Kidney glomerular epithelial cell (primary cell): ENCODE measurements around the gene DNMBP.
"Not testable (repeated sequence)": the region's sequence is repeated elsewhere in the genome, so short reads cannot be mapped to it uniquely, and the experiment has no call there.

Experiments
- DNase-seq: peaks from one replicate; lab custom pipeline; 2025; lab: John Stamatoyannopoulos, UW

The DNMBP gene

GRCh38 chr10:99984211-99985034, 25.3 kb downstream of the DNMBP start:
- DNase-seq: no peak

GRCh38 chr10:99983280-99983988, 26.3 kb downstream of the DNMBP start:
- no peak for DNase-seq

- DNase-seq: no peak
These were observed 27.0 kb downstream of the DNMBP start for GRCh38 chr10:99982728-99983127.

DNA sequence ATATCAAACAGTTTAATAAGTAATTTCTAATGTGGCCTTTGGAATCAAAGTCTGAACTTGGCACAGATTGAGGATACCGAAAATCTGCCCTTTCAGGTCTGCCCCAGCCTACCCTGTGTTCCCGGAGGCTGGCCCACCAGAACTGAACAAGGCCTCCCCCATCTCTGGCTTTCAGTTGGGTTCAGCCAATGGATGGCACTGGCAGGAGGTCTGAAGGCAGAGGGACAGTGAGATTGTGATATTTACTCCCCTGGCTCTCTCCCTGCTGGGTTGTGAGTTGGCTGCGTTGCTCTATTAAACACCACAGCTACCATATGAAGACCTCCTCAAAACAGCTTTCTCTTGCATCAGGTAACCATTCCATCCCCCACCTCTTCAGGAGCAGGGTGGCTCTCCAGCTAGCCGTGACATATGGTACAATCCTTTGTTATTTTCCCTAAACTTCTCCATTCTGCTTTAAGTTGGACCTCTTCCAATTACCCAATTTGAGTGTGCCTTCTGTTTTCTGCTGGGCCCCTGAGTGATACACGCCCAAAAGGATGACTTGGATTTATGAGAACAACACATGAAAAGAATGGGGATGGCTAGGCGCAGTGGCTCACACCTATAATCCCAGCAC, 28.1 kb downstream of the DNMBP start:
- no peak for DNase-seq

DNA sequence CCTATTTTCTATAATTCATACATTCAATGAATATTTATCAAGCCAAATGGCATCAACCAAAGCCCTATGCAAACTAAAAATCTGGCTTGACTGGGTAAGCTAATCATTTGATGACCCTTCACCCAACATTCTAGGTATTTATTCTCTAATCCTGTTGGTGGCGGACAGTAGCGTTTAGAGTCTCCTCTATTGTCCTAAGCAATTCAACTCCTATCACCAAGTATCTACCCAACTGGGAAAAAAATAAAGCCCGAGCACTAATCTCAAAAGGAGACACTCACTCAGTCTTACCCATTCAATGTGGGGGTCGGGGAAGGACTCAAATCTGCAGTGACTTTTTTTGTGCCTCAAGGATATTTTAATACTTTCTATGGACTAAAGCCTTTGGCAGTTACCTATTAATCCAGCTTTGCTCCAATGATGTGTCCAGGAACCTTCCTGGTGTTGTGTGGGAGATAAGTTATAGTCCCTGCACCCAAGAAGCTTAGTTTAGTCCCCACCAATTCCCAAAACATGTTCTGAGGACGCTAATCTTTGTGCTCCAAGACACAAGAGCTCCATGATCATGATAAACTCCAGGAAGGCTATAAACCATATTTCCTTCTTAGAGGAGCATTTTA, 30.6 kb downstream of the DNMBP start:
- no peak for DNase-seq

GRCh38 chr10:99977916-99978315, 31.8 kb downstream of the DNMBP start:
- DNase-seq: no peak

GRCh38 chr10:99976886-99977665, 32.7 kb downstream of the DNMBP start:
- peak; percentile 89 for DNase-seq

DNA sequence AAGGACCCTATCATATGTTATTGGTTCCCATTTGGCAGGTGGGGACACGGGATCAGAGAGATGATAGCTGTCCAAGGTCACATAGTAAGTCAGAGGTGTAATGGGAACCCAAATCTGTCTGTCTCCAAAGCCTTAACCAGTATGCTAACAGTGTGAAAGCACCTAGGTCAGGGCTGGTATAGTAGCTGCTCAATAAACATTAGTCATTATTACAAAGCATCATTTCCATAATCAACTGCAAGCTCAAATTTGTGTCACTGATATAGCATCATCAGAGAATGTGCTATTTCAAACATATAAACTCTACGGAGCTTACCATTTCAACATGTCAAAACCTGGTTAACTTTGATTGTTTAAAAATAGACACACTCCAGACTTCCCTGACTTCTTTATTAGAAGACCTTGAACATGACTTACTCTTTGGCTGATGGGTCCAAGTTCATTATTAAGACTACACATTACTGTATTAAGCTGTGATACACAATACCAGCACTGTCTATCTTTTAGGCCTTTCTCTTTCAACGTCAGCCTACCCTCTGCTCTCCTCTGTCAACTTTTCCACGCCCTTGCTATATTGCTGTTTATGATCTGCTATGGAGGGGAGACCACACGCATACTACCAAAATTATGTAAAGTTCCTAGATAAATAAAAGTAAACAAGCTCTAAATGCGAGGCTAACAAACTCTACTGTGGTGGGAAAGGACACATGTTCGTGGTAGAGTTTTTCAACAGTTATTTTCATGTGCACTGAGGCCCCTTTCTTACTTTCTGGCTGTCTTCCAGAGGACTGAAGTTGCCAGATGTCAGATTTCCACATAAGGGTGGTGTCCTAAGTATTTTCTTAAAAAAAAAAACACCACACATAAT, 33.6 kb downstream of the DNMBP start:
- no peak for DNase-seq

- DNase-seq: no peak
These were observed 34.5 kb downstream of the DNMBP start for GRCh38 chr10:99975106-99975829.

DNA sequence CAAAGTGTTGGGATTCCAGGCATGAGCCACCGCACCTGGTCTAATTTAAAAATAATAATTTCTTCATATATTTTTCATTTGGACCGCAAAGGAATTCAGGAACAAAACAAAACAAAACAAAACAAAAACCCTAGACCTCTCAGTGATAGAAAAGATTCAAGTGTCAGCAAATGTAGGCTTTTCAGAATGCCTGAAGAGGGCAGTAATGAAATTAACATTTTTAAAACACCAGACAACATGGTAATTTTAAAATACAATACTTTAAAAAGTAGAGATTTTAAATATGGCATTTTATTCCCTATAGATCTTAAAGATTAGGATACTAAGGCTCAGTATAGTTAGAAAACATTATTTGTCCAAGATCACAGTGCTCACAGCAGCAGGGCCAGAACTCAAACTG, 36.6 kb downstream of the DNMBP start:
- DNase-seq: no peak

DNA sequence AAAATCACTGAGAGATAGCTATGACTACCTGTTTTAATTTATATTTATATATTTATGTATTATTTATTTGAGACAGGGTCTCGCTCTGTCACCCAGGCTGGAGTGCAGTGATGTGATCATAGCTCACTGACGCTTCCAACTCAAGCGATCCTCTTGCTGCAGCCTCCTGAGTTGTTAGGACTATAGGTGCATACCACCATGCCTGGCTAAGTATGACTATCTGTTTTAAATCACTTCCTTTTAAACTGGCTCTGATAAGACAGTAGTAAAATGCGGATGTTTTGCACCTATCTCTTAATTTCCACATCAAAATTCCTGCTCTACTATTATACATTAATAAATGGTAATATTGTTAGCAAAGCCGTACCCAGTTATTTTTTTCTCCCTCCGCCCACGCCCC, 41.8 kb downstream of the DNMBP start:
- DNase-seq: no peak

GRCh38 chr10:99966306-99966705, 43.4 kb downstream of the DNMBP start:
- peak; percentile 93 for DNase-seq

GRCh38 chr10:99965700-99966099, 44.0 kb downstream of the DNMBP start:
- no peak for DNase-seq

DNA sequence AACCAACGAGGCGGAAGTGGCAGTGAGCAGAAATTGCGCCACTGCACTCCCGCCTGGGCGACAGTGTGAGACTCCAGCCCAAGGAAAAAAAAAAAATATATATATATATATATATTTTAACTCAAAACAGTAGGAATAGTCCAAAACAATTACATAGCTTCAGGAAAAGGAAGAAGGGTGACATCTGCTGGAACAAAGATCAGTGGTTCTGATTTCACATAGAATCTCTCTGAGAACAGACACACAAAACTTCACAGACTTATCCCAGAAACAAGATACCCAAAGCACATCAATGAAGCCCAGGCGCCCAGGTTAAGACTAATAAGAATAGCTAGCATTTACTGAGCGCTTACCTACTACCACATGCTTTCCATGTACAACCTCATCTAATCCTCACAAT, 45.0 kb downstream of the DNMBP start:
- DNase-seq: no peak

DNA sequence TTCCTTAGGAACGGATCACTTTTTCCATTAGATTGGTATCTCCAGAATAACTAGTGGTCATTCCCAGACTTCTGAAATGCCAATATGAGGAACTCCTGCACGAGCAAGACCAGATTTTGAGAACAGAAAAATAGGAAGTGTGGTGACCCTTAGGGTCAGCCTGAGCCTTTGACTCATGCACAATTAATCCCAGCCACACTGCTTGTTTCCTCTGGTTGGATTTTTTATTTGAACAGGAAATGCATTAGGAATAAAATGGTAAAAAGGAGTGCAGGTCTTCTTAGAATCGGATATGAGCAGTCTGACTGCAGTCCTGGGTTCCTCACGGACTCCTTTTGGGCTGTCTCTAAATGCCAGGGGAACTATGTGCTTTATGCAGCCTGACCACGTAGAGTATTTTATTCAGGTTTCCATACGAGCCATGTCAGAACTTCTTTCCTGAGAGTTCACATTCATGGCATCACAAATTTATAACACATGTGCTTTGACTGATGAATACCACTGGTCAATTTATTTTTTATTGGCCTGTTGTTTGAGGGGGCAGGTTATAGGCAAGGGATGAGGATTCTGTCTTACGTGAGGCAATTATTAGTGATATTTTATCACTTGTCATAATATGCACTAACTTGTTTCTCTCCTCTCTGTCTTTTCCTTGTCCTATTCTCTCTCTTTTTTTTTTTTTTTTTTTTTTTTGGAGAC, 46.1 kb downstream of the DNMBP start:
- not testable (repeated sequence) for DNase-seq

DNA sequence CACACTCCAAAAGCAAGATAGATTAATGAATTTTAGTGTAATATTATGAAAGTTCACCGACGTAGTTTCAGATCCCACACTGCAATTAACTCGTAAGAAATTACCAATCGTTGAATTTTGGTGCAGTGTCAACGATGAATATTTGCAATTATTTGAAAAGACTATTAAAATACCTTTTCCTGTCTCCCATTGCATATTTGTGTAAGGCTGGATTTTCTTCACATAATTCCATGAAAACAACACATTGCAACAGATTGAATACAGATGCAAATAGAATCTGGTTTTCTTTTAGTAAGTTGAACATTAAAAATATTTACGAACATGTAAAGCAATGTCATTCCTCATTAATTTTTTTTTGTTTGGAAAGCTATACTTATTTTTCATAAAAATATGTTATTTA, 50.9 kb downstream of the DNMBP start:
- no peak for DNase-seq

DNA sequence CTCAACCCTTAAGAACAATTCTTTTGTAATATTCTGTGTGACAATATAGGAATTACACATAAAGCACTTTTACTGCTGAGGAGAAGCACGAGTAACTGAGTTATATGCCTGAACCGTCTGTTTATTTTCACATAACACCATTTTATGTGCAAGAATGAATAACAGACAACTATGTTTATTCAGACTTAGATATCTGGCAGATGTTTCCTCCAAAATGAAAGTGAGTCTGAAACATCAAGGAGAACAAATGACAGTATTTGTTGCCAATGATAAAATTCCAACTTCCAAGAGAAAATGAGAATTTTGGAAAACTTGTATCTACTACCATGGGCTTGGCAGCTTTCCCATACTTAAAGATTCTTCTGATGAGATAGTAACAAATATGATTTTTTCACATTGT, 51.4 kb downstream of the DNMBP start:
- no peak for DNase-seq

DNA sequence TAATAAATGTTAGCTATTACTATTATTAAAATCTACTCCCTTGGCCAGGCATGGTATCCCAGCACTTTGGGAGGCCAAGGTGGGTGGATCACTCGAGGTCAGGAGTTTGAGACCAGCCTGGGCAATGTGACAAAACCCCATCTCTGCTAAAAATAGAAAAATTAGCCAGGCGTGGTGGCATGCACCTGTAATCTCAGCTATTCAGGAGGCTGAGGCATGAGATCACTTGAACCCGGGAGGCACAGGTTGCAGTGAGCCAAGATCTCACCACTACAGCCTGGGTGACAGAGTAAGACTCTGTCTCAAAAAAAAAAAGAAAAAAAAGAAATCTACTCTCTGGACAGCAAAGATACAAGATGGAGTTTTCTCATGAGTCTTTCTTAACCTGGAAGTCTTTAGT, 56.2 kb downstream of the DNMBP start:
- not testable (repeated sequence) for DNase-seq

GRCh38 chr10:99952799-99953198, 56.9 kb downstream of the DNMBP start:
- no peak for DNase-seq

- DNase-seq: peak; percentile 42
These were observed 63.7 kb downstream of the DNMBP start for GRCh38 chr10:99946051-99946450.
